GM23338 (cell line): ENCODE results near the gene SMAD3. TPM values are rescaled to one million over a fixed set of nuclear protein-coding genes. Genes with fewer than 3 reads are reported as not detected.

ENCODE experiments used
- ATAC-seq: fragments of 200-7000 bp; cut with Tn5 transposase; 3 replicates; pipeline ENCODE4 v1.9.1; 2020
- DNase-seq: peaks from one replicate; pipeline ENCODE4 v3.0.0-alpha.2; 2015; ENCODE audit warnings: low spot score
- H2AFZ ChIP-seq: fragments of 200-600 bp; sonication (generic); 2 replicates; pipeline ENCODE4 v1.8.0; 2016; ENCODE audit warnings: antibody characterized with exemption, mild to moderate bottlenecking, moderate library complexity
- H3F3A ChIP-seq: fragments of 200-600 bp; sonication (generic); replicated peaks from 2 replicates; pipeline ENCODE4 v1.8.0; 2017; ENCODE audit warnings: antibody characterized with exemption, mixed run types, low read depth
- H3K27ac ChIP-seq: fragments of 200-600 bp; sonication (generic); 2 replicates; pipeline ENCODE4 v1.6.1; 2016; ENCODE audit warnings: low read depth
- H3K27me3 ChIP-seq: fragments of 200-600 bp; sonication (generic); 2 replicates; pipeline ENCODE4 v1.8.0; 2016; ENCODE audit warnings: mild to moderate bottlenecking, mixed run types, moderate library complexity; ENCODE audit not compliant: insufficient read depth
- H3K36me3 ChIP-seq: fragments of 200-600 bp; sonication (generic); 2 replicates; pipeline ENCODE4 v1.8.0; 2016; ENCODE audit warnings: mild to moderate bottlenecking; ENCODE audit not compliant: insufficient read depth
- H3K4me1 ChIP-seq: fragments of 200-600 bp; sonication (generic); 2 replicates; pipeline ENCODE4 v1.8.0; 2016; ENCODE audit warnings: mild to moderate bottlenecking, moderate library complexity; ENCODE audit not compliant: insufficient read depth
- H3K4me2 ChIP-seq: fragments of 200-600 bp; sonication (generic); 2 replicates; pipeline ENCODE4 v1.7.1; 2017; ENCODE audit warnings: mixed run types
- H3K4me3 ChIP-seq: fragments of 200-600 bp; sonication (generic); 2 replicates; pipeline ENCODE4 v1.6.1; 2016; ENCODE audit warnings: mixed run types
- H3K79me2 ChIP-seq: fragments of 200-600 bp; sonication (generic); replicated peaks from 2 replicates; pipeline ENCODE4 v1.8.0; 2017; ENCODE audit warnings: mild to moderate bottlenecking; ENCODE audit not compliant: insufficient read depth
- H3K9me2 ChIP-seq: fragments of 200-600 bp; sonication (generic); 2 replicates; pipeline ENCODE4 v1.8.0; 2017; ENCODE audit not compliant: insufficient read depth
- H4K20me1 ChIP-seq: fragments of 200-600 bp; sonication (generic); replicated peaks from 2 replicates; pipeline ENCODE4 v1.8.0; 2017; ENCODE audit warnings: mild to moderate bottlenecking; ENCODE audit not compliant: insufficient read depth
- H3K27ac Mint-ChIP-seq: 2 replicates; pipeline ENCODE4 v1.8.0; 2020; ENCODE audit warnings: inconsistent platforms, mild to moderate bottlenecking, moderate library complexity, mixed read lengths
- H3K27me3 Mint-ChIP-seq: 3 replicates; pipeline ENCODE4 v1.8.0; 2022; ENCODE audit warnings: low read depth, mild to moderate bottlenecking, moderate library complexity, mixed read lengths, inconsistent platforms; ENCODE audit not compliant: insufficient read depth, poor library complexity
- H3K36me3 Mint-ChIP-seq: 3 replicates; pipeline ENCODE4 v1.8.0; 2021; ENCODE audit warnings: low read depth, mild to moderate bottlenecking, inconsistent platforms, moderate library complexity, mixed read lengths
- H3K4me1 Mint-ChIP-seq: 3 replicates; pipeline ENCODE4 v1.8.0; 2020; ENCODE audit warnings: mild to moderate bottlenecking, inconsistent platforms, mixed read lengths
- H3K4me3 Mint-ChIP-seq: 3 replicates; pipeline ENCODE4 v1.8.0; 2021; ENCODE audit warnings: moderate library complexity, mild to moderate bottlenecking, inconsistent platforms, mixed read lengths
- H3K9me3 Mint-ChIP-seq: 3 replicates; pipeline ENCODE4 v1.8.0; 2020; ENCODE audit warnings: moderate library complexity, mild to moderate bottlenecking, inconsistent platforms, mixed read lengths
- ETS1 ChIP-seq: IDR thresholded peaks from 2 replicates; pipeline ENCODE4 v1.6.1; 2016; ENCODE audit warnings: antibody characterized with exemption
- EZH2 ChIP-seq: fragments of 200-600 bp; sonication (generic); IDR thresholded peaks from one replicate; pipeline ENCODE4 v1.8.0; 2017; ENCODE audit warnings: antibody characterized with exemption, mild to moderate bottlenecking, low read depth; ENCODE audit not compliant: unreplicated experiment
- JUNB ChIP-seq: IDR thresholded peaks from one replicate; pipeline ENCODE4 v1.6.1; 2016; ENCODE audit warnings: antibody characterized with exemption; ENCODE audit not compliant: unreplicated experiment
- NANOG ChIP-seq: IDR thresholded peaks from 2 replicates; pipeline ENCODE4 v1.6.1; 2016; ENCODE audit warnings: antibody characterized with exemption, borderline replicate concordance
- STAT1 ChIP-seq: IDR thresholded peaks from one replicate; pipeline ENCODE4 v1.6.1; 2016; ENCODE audit warnings: antibody characterized with exemption; ENCODE audit not compliant: unreplicated experiment
- ZNF331 ChIP-seq: fragments of 250-450 bp; sonication (Bioruptor Pico); IDR thresholded peaks from 2 replicates; pipeline ENCODE4 v1.5.0; 2020; ENCODE audit warnings: low read depth, mild to moderate bottlenecking, moderate library complexity
- ZNF462 ChIP-seq: fragments of 250-450 bp; sonication (Bioruptor Pico); IDR thresholded peaks from 2 replicates; pipeline ENCODE4 v1.5.0; 2020; ENCODE audit warnings: mild to moderate bottlenecking, moderate library complexity
- polyA plus RNA-seq: library from polyadenylated mRNA; unstranded; fragments of >200 nt; fragmentation: Nextera tagmentation; extraction: Ambion mirVana; gene quantifications from 2 replicates; pipeline ENCODE4 v1.2.1, GENCODE V29; 2016
- total RNA-seq: library from RNA; depleted of rRNA; stranded (reverse); fragments of >200 nt; shearing (Covaris generic); gene quantifications from 2 replicates; pipeline ENCODE4 v1.2.3, GENCODE V29; 2014

Gene SMAD3
- total and polyA plus RNA-seq, 2 experiments from 2014 or later, result 4.9 to 11.6 TPM

GRCh38 chr15:67101911-67102598 is 36.7 kb downstream of the SMAD3 start:
- H3K27me3 Mint-ChIP-seq, result peaks cover under 1% of the 10 kb centered on the region
- no peak overlapping the region for H3K4me3 Mint-ChIP-seq
- Histone ChIP-seq H3K27me3 (no peaks in the 10 kb centered on the region), H3K36me3 (no peaks in the 10 kb centered on the region), H3F3A (no peaks in the 10 kb centered on the region), H2AFZ (no peak overlapping the region), H3K9me2 (no peaks in the 10 kb centered on the region), H4K20me1 (no peaks in the 10 kb centered on the region), H3K79me2 (peaks cover 25% of the 10 kb centered on the region), H3K27ac (no peak overlapping the region), H3K4me1 (peaks cover 3% of the 10 kb centered on the region; the same call in 1 of the 2 replicates), H3K4me2 (no peak overlapping the region), H3K4me3 (no peak overlapping the region)
- H3K9me3 Mint-ChIP-seq, result no peaks in the 10 kb centered on the region
- no peak for TF ChIP-seq STAT1
- no peak for TF ChIP-seq JUNB
- no peak for TF ChIP-seq ZNF462 (CRISPR knock-in tag)
- no peak for TF ChIP-seq ETS1
- TF ChIP-seq EZH2, result no peak
- TF ChIP-seq ZNF331, result no peak
- TF ChIP-seq NANOG, result no peak
- H3K36me3 Mint-ChIP-seq, result no peaks in the 10 kb centered on the region
- no peak for DNase-seq
- H3K4me1 Mint-ChIP-seq, result peaks cover 28% of the 10 kb centered on the region
- no peak overlapping the region for H3K27ac Mint-ChIP-seq
- ATAC-seq, result no peak
